Measurements from ENCODE around the gene ARHGAP22.

ARHGAP22 gene

GRCh38 chr10:48550071-48550691 is 54.7 kb downstream of the ARHGAP22 start:
- DNase-seq: no peak

- no peak for DNase-seq
Observed at GRCh38 chr10:48549236-48549635, 55.6 kb downstream of the ARHGAP22 start.

GRCh38 chr10:48548531-48549135 is 56.2 kb downstream of the ARHGAP22 start:
- no peak for DNase-seq

GRCh38 chr10:48547981-48548380 is 56.9 kb downstream of the ARHGAP22 start:
- DNase-seq: no peak

- no peak for DNase-seq
Observed at GRCh38 chr10:48547061-48547895, 57.6 kb downstream of the ARHGAP22 start.

- DNase-seq: no peak
Observed at GRCh38 chr10:48545462-48546145, 59.3 kb downstream of the ARHGAP22 start.

GRCh38 chr10:48543182-48543844 is 61.6 kb downstream of the ARHGAP22 start:
- no peak for DNase-seq

- no peak for DNase-seq
Observed at GRCh38 chr10:48542471-48543181, 62.2 kb downstream of the ARHGAP22 start.

- DNase-seq: no peak
Observed at GRCh38 chr10:48541144-48541795, 63.6 kb downstream of the ARHGAP22 start.

GRCh38 chr10:48538611-48539010 is 66.3 kb downstream of the ARHGAP22 start:
- no peak for DNase-seq

GRCh38 chr10:48536916-48537890 is 67.7 kb downstream of the ARHGAP22 start:
- DNase-seq: no peak

GRCh38 chr10:48536156-48536500 is 68.7 kb downstream of the ARHGAP22 start:
- DNase-seq: no peak

- no peak for DNase-seq
Observed at GRCh38 chr10:48535416-48536155, 69.3 kb downstream of the ARHGAP22 start.

- no peak for DNase-seq
Observed at GRCh38 chr10:48533951-48534720, 70.7 kb downstream of the ARHGAP22 start.

- no peak for DNase-seq
Observed at GRCh38 chr10:48533540-48533939, 71.3 kb downstream of the ARHGAP22 start.

- no peak for DNase-seq
Observed at GRCh38 chr10:48531486-48531885, 73.4 kb downstream of the ARHGAP22 start.

GRCh38 chr10:48529331-48529730 is 75.5 kb downstream of the ARHGAP22 start:
- DNase-seq: no peak

- no peak for DNase-seq
Observed at GRCh38 chr10:48527756-48528155, 77.1 kb downstream of the ARHGAP22 start.

All from stimulated activated CD4-positive, alpha-beta T cell treated with anti-CD3 and anti-CD28 coated beads, Interleukin-4, amount 100 ng/mL, for 4 hours (primary cell).